HK-2 (cell line): Measurements from ENCODE around the gene PDE4D.

ENCODE experiments used
- DNase-seq: peaks from one replicate; pipeline ENCODE4 v3.0.0-alpha.2; 2018; ENCODE audit not compliant: unreplicated experiment

PDE4D gene

GRCh38 chr5:59838989-59839388 is 54.5 kb downstream of the PDE4D start:
- no peak for DNase-seq

GRCh38 chr5:59838067-59838466 is 55.5 kb downstream of the PDE4D start:
- DNase-seq, result no peak

- no peak for DNase-seq
These were observed 56.5 kb downstream of the PDE4D start for GRCh38 chr5:59837071-59837470.

- DNase-seq, result no peak
These were observed 57.7 kb downstream of the PDE4D start for GRCh38 chr5:59835800-59836199.

GRCh38 chr5:59833448-59833847 is 60.1 kb downstream of the PDE4D start:
- no peak for DNase-seq

- no peak for DNase-seq
These were observed 60.8 kb downstream of the PDE4D start for GRCh38 chr5:59832577-59833301.

- no peak for DNase-seq
These were observed 62.1 kb downstream of the PDE4D start for GRCh38 chr5:59831326-59832010.

GRCh38 chr5:59830536-59831200 is 62.9 kb downstream of the PDE4D start:
- no peak for DNase-seq

GRCh38 chr5:59829922-59830321 is 63.6 kb downstream of the PDE4D start:
- no peak for DNase-seq

- no peak for DNase-seq
These were observed 64.1 kb downstream of the PDE4D start for GRCh38 chr5:59829386-59829785.

GRCh38 chr5:59828623-59829022 is 64.9 kb downstream of the PDE4D start:
- DNase-seq, result no peak

GRCh38 chr5:59826996-59827395 is 66.5 kb downstream of the PDE4D start:
- no peak for DNase-seq

GRCh38 chr5:59823420-59823819 is 70.1 kb downstream of the PDE4D start:
- no peak for DNase-seq

- DNase-seq, result no peak
These were observed 73.7 kb downstream of the PDE4D start for GRCh38 chr5:59819806-59820205.

GRCh38 chr5:59817536-59817935 is 76.0 kb downstream of the PDE4D start:
- no peak for DNase-seq

GRCh38 chr5:59816654-59817300 is 76.7 kb downstream of the PDE4D start:
- no peak for DNase-seq

GRCh38 chr5:59814537-59814872 is 79.0 kb downstream of the PDE4D start:
- no peak for DNase-seq

- peak; percentile 1 for DNase-seq
These were observed 79.6 kb downstream of the PDE4D start for GRCh38 chr5:59813761-59814536.

- DNase-seq, result peak; percentile 45
These were observed 83.5 kb downstream of the PDE4D start for GRCh38 chr5:59810041-59810440.

GRCh38 chr5:59807806-59808205 is 85.7 kb downstream of the PDE4D start:
- no peak for DNase-seq

GRCh38 chr5:59800347-59800893 is 93.1 kb downstream of the PDE4D start:
- DNase-seq, result no peak
